Measurements from ENCODE around the gene MLLT6.

Gene MLLT6

DNA sequence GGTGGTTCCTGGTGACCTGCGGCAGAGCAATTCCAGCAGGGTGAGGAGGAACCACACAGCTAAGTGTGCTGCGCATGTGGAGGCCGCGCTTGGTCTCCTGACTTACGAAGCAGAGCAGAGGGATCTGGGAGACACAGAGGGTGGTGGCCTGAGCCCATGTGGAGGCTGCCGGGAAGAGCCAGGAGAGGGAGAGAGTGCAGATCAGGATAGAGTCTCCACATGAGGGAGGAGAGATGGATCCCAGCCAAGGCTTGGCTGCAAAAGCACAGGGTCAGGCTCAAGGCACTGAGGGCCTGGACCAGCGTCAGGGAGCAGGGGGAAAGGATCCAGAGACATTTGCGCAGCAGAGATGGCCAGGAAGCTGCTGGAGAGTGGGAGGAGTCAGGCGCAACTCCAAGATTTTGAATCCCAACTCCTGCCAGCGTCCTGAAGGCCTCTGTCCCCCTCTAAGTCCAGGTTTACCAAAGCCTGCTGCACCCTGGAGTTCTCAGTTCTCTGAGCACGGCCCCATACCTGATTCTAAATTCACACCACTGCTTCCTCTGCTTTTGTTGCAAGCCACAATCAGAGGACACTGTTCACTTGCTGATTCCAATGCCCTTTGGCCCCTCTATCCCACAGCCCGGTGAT lies 11.3 kb upstream of the MLLT6 start:
- no peak for DNase-seq (ENCODE audit: low read depth)
- TF ChIP-seq, protein P1, sequence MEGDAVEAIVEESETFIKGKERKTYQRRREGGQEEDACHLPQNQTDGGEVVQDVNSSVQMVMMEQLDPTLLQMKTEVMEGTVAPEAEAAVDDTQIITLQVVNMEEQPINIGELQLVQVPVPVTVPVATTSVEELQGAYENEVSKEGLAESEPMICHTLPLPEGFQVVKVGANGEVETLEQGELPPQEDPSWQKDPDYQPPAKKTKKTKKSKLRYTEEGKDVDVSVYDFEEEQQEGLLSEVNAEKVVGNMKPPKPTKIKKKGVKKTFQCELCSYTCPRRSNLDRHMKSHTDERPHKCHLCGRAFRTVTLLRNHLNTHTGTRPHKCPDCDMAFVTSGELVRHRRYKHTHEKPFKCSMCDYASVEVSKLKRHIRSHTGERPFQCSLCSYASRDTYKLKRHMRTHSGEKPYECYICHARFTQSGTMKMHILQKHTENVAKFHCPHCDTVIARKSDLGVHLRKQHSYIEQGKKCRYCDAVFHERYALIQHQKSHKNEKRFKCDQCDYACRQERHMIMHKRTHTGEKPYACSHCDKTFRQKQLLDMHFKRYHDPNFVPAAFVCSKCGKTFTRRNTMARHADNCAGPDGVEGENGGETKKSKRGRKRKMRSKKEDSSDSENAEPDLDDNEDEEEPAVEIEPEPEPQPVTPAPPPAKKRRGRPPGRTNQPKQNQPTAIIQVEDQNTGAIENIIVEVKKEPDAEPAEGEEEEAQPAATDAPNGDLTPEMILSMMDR (conservative IDR thresholded peaks at IDR 0.05; ENCODE audit: low read depth, low read length): no peak
- H3K4me3 ChIP-seq (ENCODE audit: low read length): no peak overlapping the region

DNA sequence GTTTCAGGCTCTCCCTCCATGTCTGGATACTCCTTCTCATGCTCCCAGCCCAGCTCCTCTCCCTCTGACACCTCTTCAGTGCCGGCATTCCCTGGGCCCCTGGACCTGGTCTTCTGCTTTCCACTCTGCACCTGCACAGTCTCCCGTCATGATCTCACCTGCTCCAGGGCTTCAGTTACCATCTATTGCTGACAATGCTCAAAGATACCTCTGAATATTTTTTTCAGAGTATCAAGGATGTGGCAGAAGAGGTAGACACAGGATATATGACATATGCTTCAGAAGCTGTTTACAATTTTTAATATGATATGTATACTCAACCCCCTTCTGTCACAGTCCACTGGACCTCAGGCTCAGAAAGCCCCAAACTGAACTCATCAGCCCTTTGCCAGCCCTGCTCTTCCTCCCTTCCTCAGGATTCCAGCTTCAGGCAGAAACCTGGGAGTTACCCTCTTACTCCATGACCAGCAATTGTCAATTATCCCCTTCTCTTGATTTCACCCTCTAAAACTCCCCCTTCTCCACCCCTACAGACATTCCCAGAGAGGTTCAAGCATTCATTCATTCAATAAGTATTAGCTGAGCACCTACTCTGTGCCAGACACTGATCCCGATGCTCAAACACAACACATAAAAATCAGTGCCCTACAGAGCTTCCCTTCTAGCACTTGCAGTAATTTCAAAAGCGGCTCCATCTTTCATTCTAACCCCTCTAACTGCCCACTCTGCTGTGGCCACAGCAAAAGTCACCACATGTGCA lies 7.8 kb upstream of the MLLT6 start:
- DNase-seq (ENCODE audit: low read depth): no peak
- TF ChIP-seq, protein P1 (conservative IDR thresholded peaks at IDR 0.05; ENCODE audit: low read depth, low read length): no peak
- no peak overlapping the region for H3K4me3 ChIP-seq (ENCODE audit: low read length)

GRCh38 chr17:38698760-38699159 lies 6.3 kb upstream of the MLLT6 start:
- DNase-seq (ENCODE audit: low read depth): no peak
- TF ChIP-seq, protein P1 (conservative IDR thresholded peaks at IDR 0.05; ENCODE audit: low read depth, low read length): no peak
- H3K4me3 ChIP-seq (ENCODE audit: low read length): no peak overlapping the region

GRCh38 chr17:38701504-38702165 lies 3.4 kb upstream of the MLLT6 start:
- no peak for DNase-seq (ENCODE audit: low read depth)
- TF ChIP-seq, protein P1 (conservative IDR thresholded peaks at IDR 0.05; ENCODE audit: low read depth, low read length): no peak
- H3K4me3 ChIP-seq (ENCODE audit: low read length): peak overlapping the region; percentile 56

GRCh38 chr17:38702166-38702915 lies 2.7 kb upstream of the MLLT6 start:
- DNase-seq (ENCODE audit: low read depth): peak; percentile 34
- H3K4me3 ChIP-seq (ENCODE audit: low read length): peak overlapping the region; percentile 74
- TF ChIP-seq, protein P1 (conservative IDR thresholded peaks at IDR 0.05; ENCODE audit: low read depth, low read length): no peak

- peak overlapping the region; percentile 74 for H3K4me3 ChIP-seq (ENCODE audit: low read length)
- TF ChIP-seq, protein P1 (conservative IDR thresholded peaks at IDR 0.05; ENCODE audit: low read depth, low read length): no peak
- DNase-seq (ENCODE audit: low read depth): no peak
Observed at GRCh38 chr17:38702916-38703741, 1.9 kb upstream of the MLLT6 start.

Data from retinal pigment epithelial cell (primary cell).